ENCODE measurements around the gene PROX1. TPM values are rescaled to one million over a fixed set of nuclear protein-coding genes. Genes with fewer than 3 reads are reported as not detected.

The PROX1 gene
- total RNA-seq, 1 donor from 2014 or later = 3.0 TPM

DNA sequence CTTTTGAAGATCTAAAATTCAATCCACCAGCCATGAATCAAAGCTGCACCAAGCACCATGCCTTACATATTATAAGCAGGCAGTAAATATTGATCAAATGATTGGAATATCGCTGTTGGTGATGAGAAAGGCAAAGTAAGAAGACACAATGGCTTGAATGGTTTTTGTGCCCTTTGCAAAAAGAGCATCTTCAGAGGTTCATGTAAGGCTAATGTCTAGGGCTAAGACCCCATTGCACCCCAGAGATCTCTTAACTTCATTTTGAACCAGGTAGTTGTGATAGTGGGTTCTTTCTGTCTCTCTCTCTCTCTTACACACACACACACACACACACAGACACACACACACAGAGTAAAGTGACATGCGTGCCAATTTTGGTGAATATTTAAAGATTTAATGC lies 12.0 kb downstream of the PROX1 start:
- no peak for DNase-seq (ENCODE audit: low spot score)

DNA sequence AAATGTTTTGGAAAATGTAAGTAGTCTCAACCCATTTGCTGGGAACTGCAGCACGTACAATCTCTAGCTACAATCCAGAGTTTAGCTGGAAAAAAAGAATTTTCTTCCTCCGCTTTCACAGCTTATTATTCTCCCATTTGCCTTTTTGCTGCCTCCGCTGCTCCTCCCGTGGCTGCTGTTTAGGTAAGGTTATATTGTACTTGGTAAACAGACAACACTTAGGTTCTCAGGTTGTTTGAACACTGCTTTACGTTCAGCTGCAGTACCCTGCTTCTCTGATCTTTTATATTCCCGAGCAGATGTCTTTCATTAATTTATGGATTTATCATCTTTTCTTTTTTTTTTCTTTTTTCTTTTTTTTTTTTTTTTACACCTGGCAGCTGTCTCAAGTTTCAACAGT lies 14.3 kb downstream of the PROX1 start:
- DNase-seq (ENCODE audit: low spot score) = no peak

DNA sequence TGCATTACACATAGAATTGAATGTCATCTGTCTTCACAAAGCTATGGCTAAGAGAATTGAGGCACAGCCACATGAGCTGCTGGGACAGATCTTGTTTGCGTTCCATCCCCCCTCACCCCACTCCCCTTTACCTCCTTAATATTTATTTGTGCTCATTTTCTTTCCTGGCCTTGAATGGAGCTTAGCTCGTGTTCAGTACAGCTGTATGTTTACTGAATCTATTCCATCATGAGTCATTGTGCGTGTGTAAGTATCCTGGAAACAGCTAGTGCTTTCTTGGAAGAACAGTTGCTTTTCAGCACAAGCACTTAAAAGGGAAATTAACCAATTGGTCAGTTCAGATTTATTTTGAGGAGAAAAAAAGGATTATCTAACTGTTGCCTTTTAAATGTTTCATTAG lies 14.7 kb downstream of the PROX1 start:
- no peak for DNase-seq (ENCODE audit: low spot score)

DNA sequence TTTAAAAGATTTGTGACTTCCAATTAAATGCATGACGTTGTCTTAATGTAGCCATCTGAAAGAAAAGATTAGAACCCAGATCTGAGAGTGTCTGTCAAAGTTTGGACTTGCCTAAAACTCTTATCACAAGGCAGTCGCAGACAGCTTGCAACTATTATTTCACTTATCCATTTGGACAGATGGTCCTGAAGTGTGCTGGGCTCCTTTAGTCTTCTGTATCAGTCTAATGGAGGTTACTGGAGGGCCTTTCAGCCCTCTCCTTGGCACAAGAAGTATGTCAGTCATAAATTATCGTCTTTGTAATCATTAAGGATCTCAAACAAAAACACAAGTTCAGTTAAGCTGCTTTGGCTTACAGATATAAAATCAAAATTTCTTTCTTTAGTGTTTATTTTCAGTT lies 15.5 kb downstream of the PROX1 start:
- DNase-seq (ENCODE audit: low spot score) = no peak

DNA sequence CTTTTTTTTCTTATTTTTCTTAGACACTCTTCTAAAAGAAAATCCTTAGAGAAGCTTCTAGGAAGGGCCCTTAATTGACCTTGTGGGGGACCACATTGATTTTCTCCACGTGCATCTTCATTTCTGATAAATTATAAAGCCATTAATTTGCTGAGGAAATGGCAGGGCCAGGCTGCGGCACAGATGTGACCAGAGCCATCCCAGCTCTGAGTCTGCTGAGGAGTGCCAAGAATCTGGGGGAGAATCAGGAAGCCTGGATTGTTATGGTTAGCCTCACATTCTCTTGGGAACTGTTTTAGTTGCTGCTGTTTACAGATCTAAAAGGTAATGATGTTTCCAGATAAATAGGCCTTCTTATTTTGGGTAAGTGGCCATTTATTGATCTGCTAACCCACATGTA lies 16.2 kb downstream of the PROX1 start:
- no peak for DNase-seq (ENCODE audit: low spot score)

DNA sequence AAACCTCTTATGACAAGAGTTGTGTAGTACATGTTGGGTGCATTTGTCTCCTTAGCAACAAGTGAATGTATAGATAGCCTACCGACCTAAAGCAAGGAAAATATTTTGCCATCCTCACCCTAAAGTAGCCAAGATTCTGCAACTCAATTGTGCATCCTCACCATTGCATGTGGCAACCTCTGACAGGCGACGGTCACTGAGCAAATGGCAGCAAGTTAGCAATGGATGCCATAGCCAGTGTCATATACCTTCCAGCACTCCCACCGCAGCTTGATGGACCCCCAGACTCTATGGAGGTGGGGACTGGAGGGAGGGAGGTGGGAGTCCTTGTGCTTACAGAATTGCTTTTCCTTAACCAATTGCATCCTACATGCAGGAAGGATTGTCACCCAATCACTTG lies 17.0 kb downstream of the PROX1 start:
- no peak for DNase-seq (ENCODE audit: low spot score)

DNA sequence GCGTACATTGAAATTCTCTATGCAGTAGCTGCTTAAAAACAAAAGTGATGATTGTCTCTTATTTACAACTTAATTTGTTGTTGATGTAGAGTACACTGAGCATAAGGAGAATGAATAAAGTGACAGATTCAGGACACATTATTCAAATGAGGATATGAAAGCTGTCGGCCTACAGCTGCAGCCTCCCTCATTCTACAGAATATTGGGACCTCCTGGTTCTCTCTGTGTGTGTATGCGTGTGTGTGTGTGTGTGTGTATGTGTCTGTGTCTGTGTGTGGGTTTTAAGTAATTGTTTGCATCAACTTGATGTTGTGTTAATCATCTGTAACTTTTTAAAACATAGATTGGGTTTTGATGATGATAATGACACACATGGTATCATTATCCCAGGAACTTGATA lies 17.9 kb downstream of the PROX1 start:
- DNase-seq (ENCODE audit: low spot score) = no peak

DNA sequence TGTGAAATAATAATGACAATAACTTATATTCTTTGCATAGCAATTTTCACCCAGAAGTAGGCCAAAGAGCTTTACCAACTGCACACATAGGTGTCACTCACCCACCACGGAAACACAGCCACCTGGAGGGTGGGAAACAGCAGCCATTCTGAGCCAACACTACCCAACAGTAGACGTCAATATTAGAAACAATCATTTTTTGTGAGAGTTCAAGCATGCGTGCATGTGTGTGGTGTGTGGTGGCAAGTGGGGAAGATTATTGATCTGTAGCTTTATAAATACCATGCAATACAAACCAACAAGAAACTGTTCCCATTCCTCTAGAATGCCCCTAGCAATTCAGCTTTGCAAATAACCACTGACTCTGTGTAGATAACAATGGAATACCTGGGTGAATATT lies 19.1 kb downstream of the PROX1 start:
- no peak for DNase-seq (ENCODE audit: low spot score)

DNA sequence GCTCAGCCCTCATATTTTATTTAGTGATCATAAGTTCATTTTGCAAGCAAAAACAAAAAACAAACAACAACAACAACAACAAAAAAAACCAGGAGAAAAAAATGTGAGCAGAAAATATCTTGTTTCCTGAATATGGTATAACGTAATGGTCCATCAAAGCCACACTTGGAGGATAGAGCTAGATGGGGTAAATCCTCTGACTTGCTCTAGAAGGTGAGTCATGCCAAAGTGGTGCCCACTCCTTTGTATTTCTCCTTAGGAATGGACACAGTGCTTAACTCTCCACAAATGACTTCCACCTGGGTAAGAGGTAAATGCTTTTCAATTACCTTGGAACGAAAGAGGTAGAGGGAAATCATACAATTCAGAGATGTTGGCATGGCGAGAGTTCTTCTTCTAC lies 20.6 kb downstream of the PROX1 start:
- no peak for DNase-seq (ENCODE audit: low spot score)

DNA sequence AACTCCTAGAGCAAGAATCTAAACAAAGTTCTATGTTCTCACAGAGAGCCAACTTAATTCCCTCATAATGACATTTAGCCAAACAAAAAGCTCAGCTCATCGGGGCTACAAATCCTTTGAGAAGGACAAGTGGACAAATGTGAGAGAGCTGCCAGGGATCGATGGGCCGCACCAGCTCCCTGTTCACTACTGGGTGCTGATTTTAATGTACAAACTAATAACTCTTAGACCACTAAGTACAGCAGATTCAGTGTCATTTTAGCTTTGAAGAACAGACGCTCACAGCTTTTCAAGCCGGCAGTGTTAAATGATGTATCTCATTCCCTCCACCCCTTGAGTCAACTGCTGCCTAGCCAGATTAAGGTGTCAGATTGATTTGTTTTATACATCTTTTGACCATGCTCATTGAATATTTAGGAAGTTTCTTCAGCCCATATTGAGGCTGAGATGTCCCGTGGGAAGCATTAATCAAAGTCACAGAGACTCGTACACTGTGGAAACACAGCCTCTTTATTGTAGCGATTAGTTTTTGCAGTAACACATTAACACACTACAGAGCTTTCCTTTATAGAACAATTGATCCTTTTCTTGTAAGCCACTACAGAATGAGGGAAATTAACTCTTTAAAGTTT lies 21.1 kb downstream of the PROX1 start:
- DNase-seq (ENCODE audit: low spot score) = no peak

DNA sequence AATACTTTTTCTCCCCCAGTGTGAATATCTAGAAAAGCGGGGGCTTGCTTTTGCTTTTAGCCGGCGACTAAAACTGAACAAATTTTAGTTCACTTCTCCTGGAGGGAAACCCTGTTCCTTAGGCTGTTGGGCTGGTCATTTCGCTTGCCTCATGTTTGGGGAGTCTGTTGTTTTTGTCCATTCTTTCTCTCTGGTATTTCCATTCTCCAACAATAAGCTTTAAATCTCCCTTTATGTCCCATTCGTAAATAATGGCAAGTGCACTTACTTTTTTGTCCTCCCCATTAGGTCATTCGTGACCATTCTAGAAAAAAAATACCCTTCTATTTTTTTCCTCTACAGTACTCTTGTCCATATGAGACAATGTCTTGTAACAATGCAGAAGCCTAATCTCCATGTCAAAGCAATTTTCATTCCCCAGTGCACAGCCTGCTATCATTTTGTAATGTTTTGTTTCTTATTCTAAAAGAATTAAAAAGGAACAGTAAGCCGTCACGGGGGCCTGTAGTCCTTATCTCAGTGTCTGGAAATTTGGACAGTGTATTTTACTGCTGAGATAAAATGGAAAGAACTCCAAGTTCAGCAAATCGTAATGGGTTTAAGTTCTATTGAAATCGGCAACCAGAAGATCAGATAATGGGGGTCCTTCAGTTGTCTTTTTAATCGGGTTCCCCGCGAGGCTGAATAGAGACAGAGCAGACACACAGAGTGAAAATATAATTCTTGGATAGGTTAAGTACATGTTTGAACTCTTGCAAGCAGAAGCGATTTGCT lies 21.8 kb downstream of the PROX1 start:
- no peak for DNase-seq (ENCODE audit: low spot score)

DNA sequence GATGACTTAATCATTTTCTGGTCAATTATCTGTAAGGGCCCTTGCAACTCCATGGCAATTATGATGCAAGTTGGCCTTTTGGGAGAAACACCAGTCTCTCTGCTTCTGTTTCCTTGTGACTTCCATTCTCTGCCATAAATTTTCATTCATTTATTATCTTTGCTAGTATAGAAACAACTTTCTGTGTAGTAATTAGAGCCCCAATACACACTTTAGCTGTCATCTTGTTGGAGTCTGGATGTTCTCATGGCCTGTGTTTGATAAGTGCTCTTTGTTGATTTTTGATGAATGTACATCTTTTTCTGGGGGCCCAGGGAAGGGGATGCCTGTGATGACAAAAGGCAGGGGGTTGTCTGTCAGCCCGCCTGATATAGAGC lies 22.4 kb downstream of the PROX1 start:
- DNase-seq (ENCODE audit: low spot score) = no peak

DNA sequence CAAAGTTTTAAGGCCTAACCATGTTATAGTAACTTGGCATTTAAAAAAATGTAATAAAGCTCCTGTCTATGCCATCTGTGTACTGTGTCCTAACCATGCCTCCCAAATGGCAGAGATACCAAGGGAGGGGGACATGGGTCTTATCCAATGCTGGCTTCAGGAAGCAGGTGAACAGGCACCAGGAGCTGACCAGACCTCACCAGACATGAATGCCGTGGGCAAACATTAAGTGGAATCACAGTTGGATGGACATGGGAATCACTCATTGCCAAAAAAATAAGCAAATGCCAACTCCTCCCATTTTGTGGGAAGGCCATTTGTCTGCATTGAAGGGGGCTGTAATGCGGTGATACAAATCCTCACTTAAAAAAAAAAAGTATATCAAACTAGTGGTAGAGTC lies 22.9 kb downstream of the PROX1 start:
- no peak for DNase-seq (ENCODE audit: low spot score)

DNA sequence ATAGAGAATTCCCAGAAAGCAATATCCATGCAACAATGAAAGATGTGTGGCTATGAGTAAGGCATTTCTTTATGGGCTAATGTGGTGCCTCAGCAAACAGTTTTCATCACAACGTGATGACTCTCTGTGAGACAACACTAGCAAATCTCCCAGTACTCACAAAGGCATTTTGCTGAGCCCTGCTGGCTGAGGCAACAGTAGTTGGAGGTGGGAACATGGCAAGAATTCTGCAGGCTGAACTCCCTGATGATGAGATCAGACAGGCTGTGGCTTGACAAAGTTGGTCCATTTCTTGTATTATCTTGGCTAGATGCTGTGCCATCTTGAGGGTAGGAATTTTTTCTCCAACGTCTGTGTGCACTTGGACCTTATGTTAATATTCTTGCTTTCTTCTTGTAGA lies 24.6 kb downstream of the PROX1 start:
- no peak for DNase-seq (ENCODE audit: low spot score)

DNA sequence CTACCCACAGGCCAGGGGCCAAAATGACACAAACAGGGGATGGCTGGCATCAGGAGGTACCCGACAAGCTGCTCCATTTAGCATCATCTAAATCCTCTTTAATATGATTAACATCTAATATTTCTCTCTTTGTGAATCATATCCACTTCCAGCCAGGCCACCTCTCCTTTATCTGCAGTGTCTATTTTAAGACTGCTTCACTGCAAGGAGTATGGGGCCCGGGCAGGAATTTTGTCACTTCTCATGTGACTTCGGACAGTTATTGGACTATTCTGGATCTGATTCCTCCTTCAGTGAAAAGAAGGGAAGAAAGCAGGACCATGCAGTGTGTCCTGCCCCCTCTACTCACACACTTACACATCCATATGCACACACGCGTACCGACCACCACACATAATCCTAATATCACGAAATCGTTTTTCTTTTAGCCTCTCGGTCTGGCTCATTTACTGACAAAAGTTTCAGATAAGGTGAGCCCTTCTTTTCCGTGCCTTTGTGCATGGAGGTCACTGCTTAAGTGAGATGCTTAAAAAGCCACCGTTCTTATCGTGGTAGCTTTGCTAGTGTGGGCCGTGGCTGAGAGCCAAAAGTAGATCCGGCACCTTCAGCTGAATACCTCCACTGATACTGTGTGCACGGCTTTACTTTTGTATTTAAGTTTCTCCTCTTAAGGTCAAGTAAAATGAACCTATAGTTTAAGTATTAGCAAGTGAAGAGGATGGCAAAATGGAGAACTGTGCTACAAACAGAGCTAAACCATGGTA lies 26.0 kb downstream of the PROX1 start:
- no peak for DNase-seq (ENCODE audit: low spot score)

DNA sequence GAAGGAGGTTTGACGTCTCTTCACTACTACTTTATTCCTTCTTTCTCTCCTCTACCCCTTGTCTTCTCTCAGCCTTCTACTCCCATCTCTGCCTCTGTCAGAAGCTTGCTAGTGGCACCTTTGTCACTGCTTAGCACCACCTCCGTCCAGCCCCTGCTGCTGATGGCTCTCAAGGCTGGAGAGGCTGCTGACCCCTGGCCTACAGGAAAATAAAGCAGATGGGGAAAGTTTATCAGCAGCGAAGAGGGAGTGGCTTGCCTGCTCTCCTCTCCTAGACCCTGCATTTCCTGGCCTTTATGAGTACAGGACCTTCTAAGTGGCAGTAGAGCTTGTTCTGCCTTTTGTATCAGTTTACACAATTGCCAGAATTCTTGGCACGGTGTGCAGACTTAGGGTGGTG lies 27.0 kb downstream of the PROX1 start:
- no peak for DNase-seq (ENCODE audit: low spot score)

DNA sequence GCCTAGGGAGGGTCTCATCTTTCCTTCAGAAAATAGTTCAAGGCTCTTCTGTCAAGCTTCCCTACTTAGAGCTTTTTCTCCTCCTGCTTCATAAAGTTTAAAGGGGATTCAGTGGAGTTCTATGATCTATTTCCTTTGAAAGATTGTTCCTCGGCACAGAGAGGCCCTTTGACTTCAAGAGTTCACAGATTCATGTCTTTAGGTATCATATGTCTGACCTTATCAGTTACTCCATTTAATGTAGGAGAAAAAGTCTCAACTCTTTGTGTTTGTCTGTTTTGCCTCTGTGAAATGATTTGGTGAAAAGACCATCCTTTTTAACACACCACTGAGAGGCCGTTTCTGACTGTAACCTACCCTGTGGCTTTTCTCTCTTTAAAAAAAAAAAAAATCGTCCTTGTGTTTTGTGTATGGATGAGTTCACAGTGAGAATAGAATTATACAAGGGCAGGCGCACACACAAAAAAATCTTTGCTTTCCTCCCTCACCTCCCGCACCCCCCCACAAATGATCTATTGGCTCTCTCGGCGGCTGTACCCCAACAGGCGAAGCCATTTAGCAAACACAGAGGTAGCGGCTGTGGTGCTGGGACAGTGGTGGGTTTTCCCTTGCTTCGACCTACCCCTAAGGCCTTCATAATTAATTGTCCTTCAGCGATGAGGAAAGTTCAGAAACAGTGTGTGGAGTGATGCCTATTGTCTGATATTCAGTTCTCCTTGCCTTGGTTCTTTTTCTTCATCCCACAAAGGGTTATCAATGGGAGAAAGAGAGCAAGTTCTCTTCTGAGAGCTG lies 29.6 kb downstream of the PROX1 start:
- no peak for DNase-seq (ENCODE audit: low spot score)

DNA sequence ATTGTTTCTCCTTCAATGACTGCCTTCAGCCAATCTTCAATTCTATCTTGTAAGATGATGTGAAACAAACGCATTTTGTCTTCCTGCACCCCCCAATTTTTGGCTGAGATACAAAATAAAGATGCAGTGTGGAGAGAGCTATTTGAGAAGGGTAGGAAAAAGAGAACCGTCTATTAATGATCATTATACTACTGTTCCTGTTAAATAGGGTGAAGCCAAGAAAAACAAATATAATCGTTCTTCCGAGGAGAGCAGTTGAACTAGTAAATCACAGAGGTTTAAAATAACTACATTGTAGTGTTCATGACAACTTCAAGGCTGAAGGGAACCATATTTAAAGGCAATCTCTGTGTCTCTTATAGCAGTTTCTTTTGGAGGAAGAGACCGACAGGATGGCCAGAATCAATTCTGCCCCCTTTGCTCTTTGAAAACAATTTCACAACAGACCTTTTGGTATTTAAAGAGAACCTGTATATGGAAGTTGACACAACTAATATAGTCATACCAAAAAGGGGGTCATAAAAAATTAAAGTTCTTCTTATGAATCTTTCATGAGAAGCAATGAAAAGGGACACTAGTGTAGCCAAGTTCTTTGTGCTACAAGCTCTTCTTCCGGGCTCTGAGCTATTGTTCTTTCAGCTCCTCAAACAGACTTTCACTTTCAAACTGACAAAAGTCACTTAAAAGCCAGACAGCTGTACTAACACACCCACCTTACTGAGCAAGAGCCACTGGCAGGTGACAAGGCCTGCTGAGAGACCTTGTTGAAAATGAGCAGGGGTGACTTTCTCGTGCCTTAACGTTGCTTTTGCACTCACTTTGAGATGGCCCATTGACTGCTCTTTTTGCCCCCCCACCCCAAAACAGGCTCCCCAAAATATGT lies 30.9 kb downstream of the PROX1 start:
- DNase-seq (ENCODE audit: low spot score) = no peak

DNA sequence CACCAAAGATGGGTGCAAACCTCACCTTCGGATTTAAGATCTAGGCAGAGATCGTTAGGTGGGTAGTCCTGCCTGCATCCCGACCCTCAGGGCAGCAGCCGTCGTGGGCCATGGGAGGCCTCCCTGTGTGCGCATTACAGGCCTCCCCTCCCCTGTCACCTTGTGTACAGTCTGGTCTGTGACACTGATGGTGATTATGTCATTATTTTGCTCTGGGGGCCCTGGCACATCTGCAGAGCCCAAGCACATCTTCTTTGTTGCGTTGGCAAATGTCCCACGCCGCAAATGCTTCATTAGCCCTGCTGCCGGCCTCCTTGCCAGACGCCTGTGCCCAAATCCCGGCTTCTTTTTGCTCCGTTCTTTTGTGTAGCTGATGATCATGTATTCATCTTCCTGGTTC lies 31.7 kb downstream of the PROX1 start:
- no peak for DNase-seq (ENCODE audit: low spot score)

DNA sequence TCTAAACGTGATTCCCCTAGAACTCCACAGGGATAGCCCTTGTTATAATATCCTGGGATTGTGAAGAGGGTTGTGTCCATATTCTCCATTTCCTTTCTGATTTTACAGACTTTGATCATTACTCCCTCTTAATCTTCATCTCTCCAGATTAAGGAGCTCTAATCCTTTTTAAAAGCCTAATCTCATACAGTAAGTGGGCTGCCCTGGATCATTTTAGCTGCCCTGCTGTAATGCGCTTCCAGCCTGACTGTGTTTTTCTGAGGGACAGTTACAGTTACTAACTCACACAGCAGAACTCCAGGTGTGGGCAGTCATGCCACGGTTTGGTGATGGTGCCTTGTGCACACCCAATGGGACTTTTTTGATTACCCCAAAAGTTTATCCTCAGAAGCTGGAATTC lies 33.5 kb downstream of the PROX1 start:
- no peak for DNase-seq (ENCODE audit: low spot score)

DNA sequence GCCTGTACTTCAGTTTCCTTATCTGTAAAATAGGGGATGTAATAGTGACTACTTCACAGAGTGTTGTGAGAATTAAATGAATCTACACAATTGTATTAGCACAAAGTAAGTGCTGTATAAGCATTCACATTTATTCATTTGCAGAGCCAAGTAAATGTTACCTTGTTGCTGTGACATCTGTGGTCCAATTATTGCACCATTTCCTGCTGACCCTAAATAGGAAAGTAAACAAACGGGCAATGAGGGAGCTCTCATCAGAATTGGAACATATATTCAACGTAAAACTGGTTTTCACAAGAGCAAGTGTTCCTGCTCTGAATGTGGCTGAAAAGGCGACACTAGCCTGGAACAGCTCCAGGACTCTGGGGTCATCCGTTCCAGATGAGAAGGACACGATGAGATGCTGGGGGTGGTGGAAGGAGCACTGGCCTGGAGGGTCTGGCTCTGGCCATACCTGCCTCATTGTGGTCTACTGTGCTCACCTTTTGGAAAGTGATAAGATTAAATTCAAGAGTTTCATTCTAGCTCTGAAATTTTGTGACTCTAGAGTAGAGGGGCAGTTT lies 34.5 kb downstream of the PROX1 start:
- no peak for DNase-seq (ENCODE audit: low spot score)
